ENCODE data around the gene KCNH1. TPM values are rescaled to one million over a fixed set of nuclear protein-coding genes. Genes with fewer than 3 reads are reported as not detected.

Gene KCNH1
- total RNA-seq, 1 experiment from 2014 or later = not detected

DNA sequence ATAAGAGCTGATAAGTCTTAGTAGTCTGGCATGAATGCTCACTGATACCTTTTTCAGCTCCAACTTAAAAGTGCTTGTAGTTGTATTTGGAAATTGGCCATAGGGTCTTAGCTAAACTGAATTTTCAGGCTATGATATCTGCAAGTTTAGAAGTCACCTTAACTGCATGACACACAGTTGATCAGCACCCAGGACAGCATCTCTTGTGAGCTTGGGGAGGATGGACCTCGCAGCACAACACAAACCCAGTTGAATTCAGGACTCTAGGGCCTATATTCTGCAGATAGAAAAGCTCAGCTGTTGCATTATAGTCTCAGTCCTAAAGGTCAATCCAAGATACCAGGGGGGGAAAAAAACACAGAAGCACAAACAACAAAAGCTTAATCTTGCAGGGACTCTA lies 394.3 kb downstream of the KCNH1 start:
- RAD21 ChIA-PET (ENCODE audit: low non-redundant PET in 1 of 2, low total read pairs in 2 of 2, uncharacterized antibody in 2 of 2, unreplicated experiment in 2 of 2) = no interaction called here

More for the DNA sequence above, 394.3 kb downstream of the KCNH1 start:
- H3K36me3 ChIP-seq (ENCODE audit: control insufficient read depth in 1 of 2, insufficient read depth in 2 of 2, low read length in 2 of 2) = no peaks in the 10 kb centered on the region
- H3K4me3 ChIP-seq (replicated peaks in 1 of 2; ENCODE audit: low read depth in 1 of 2, low read length in 2 of 2) = no peak overlapping the region
- no peaks in the 10 kb centered on the region for H4K20me1 ChIP-seq (ENCODE audit: insufficient read depth)
- no peaks in the 10 kb centered on the region for H3K4me1 ChIP-seq (ENCODE audit: control insufficient read depth in 1 of 2, insufficient read depth in 2 of 2, low read length in 2 of 2)
- H3K4me2 ChIP-seq (ENCODE audit: low read length) = no peak overlapping the region
- no peak overlapping the region for H3K27ac ChIP-seq (ENCODE audit: low read depth, low read length)
- peaks cover 17% of the 10 kb centered on the region; the same call in 1 of the 2 replicates for H3K27me3 ChIP-seq (ENCODE audit: insufficient read depth, low read length)
- H3K9ac ChIP-seq (ENCODE audit: low read length) = no peak overlapping the region
- no peaks in the 10 kb centered on the region for H3K9me2 ChIP-seq (ENCODE audit: insufficient read depth)
- BruUV-seq (replicated peaks) = no TSS peak
- DNase-seq (ENCODE audit: low read depth, low spot score) (no peak), ATAC-seq (no peak)
- intact Hi-C loops (cut with micrococcal nuclease) = no loop called here
- no peak overlapping the region for H2AFZ ChIP-seq (ENCODE audit: low read depth, low read length, poor library complexity, severe bottlenecking)
- no peaks in the 10 kb centered on the region for H3K79me2 ChIP-seq (ENCODE audit: insufficient read depth, low read length)
- CTCF ChIA-PET = no interaction called here
- TF ChIP-seq ZNF274 (IDR thresholded peaks at IDR 0.05; ENCODE audit: low read depth, low read length) (no peak), YY1 (IDR thresholded peaks at IDR 0.05; ENCODE audit: extremely low read depth, insufficient replicate concordance, low read depth, low read length) (no peak), SP1 (IDR thresholded peaks at IDR 0.05; ENCODE audit: low read depth) (no peak)
- TF ChIP-seq, protein P1, sequence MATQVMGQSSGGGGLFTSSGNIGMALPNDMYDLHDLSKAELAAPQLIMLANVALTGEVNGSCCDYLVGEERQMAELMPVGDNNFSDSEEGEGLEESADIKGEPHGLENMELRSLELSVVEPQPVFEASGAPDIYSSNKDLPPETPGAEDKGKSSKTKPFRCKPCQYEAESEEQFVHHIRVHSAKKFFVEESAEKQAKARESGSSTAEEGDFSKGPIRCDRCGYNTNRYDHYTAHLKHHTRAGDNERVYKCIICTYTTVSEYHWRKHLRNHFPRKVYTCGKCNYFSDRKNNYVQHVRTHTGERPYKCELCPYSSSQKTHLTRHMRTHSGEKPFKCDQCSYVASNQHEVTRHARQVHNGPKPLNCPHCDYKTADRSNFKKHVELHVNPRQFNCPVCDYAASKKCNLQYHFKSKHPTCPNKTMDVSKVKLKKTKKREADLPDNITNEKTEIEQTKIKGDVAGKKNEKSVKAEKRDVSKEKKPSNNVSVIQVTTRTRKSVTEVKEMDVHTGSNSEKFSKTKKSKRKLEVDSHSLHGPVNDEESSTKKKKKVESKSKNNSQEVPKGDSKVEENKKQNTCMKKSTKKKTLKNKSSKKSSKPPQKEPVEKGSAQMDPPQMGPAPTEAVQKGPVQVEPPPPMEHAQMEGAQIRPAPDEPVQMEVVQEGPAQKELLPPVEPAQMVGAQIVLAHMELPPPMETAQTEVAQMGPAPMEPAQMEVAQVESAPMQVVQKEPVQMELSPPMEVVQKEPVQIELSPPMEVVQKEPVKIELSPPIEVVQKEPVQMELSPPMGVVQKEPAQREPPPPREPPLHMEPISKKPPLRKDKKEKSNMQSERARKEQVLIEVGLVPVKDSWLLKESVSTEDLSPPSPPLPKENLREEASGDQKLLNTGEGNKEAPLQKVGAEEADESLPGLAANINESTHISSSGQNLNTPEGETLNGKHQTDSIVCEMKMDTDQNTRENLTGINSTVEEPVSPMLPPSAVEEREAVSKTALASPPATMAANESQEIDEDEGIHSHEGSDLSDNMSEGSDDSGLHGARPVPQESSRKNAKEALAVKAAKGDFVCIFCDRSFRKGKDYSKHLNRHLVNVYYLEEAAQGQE (IDR thresholded peaks at IDR 0.05; ENCODE audit: low read depth) = peak; percentile 39
- TF ChIP-seq, protein P2, sequence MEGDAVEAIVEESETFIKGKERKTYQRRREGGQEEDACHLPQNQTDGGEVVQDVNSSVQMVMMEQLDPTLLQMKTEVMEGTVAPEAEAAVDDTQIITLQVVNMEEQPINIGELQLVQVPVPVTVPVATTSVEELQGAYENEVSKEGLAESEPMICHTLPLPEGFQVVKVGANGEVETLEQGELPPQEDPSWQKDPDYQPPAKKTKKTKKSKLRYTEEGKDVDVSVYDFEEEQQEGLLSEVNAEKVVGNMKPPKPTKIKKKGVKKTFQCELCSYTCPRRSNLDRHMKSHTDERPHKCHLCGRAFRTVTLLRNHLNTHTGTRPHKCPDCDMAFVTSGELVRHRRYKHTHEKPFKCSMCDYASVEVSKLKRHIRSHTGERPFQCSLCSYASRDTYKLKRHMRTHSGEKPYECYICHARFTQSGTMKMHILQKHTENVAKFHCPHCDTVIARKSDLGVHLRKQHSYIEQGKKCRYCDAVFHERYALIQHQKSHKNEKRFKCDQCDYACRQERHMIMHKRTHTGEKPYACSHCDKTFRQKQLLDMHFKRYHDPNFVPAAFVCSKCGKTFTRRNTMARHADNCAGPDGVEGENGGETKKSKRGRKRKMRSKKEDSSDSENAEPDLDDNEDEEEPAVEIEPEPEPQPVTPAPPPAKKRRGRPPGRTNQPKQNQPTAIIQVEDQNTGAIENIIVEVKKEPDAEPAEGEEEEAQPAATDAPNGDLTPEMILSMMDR (IDR thresholded peaks at IDR 0.05 in 2 of 3, conservative IDR thresholded peaks at IDR 0.05 in 1 of 3; ENCODE audit: borderline replicate concordance in 1 of 3, insufficient read depth in 1 of 3, low read depth in 2 of 3, low read length in 2 of 3) = no peak
- no peaks in the 10 kb centered on the region for H3K9me3 ChIP-seq (ENCODE audit: control insufficient read depth in 1 of 2, insufficient read depth in 1 of 2, low read depth in 1 of 2, low read length in 2 of 2)
- POLR2A ChIA-PET = no interaction called here

Measured in HCT116 (cell line).